ENCODE data around the gene KIF16B. TPM values are rescaled to one million over a fixed set of nuclear protein-coding genes. Genes with fewer than 3 reads are reported as not detected.

The KIF16B gene
- total RNA-seq, 1 experiment from 2014 or later: 7.6 TPM

GRCh38 chr20:16560661-16561060 lies 12.6 kb downstream of the KIF16B start:
- Mint-ChIP-seq H3K9me3 (0 out of 2 replicates have a peak, but pooled peaks cover 3% of the 10 kb centered on the region), H3K27me3 (ENCODE audit: low read depth) (no peaks in the 10 kb centered on the region), H3K4me1 (peaks cover 22% of the 10 kb centered on the region), H3K36me3 (no peaks in the 10 kb centered on the region), H3K27ac (no peak overlapping the region), H3K4me3 (no peak overlapping the region)
- TF ChIP-seq STAT6 (CRISPR knock-in tag; conservative IDR thresholded peaks at IDR 0.05; ENCODE audit: low read depth): no peak
- TF ChIP-seq, protein P1, sequence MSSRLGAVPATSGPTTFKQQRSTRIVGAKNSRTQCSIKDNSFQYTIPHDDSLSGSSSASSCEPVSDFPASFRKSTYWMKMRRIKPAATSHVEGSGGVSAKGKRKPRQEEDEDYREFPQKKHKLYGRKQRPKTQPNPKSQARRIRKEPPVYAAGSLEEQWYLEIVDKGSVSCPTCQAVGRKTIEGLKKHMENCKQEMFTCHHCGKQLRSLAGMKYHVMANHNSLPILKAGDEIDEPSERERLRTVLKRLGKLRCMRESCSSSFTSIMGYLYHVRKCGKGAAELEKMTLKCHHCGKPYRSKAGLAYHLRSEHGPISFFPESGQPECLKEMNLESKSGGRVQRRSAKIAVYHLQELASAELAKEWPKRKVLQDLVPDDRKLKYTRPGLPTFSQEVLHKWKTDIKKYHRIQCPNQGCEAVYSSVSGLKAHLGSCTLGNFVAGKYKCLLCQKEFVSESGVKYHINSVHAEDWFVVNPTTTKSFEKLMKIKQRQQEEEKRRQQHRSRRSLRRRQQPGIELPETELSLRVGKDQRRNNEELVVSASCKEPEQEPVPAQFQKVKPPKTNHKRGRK (CRISPR knock-in tag; IDR thresholded peaks at IDR 0.05; ENCODE audit: borderline replicate concordance): no peak
- TF ChIP-seq ZNF423 (CRISPR knock-in tag; IDR thresholded peaks at IDR 0.05): no peak
- TF ChIP-seq, protein P2, sequence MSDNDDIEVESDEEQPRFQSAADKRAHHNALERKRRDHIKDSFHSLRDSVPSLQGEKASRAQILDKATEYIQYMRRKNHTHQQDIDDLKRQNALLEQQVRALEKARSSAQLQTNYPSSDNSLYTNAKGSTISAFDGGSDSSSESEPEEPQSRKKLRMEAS (CRISPR knock-in tag; IDR thresholded peaks at IDR 0.05): no peak
- CTCF ChIA-PET: no interaction called here
- ATAC-seq (no peak), DNase-seq (ENCODE audit: low spot score) (no peak)
- POLR2A ChIA-PET: no interaction called here

DNA sequence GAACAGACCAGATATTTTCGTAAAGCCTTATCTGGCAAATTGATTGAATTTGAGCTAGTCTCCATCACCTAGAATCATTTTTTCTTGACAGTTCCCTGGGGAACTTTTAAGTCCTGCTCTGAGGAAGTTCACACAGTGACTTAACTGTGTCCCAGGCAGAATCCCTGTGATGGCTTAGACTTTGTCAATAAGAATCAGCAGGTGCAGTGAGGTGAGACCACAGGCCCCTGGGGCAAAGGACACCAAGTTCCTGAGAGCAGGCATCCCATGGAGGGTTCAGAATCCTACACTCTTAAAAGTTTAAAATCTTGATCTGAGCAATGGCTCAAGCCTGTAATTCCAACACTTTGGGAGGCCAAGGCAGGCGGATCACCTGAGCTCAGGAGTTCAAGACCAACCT lies 13.0 kb downstream of the KIF16B start:
- POLR2A ChIA-PET: no interaction called here
- CTCF ChIA-PET: no interaction called here
- peaks cover 22% of the 10 kb centered on the region for H3K4me1 Mint-ChIP-seq
- no peak overlapping the region for H3K4me3 Mint-ChIP-seq
- DNase-seq (ENCODE audit: low spot score): no peak
- ATAC-seq: no peak
- no peaks in the 10 kb centered on the region for H3K27me3 Mint-ChIP-seq (ENCODE audit: low read depth)
- peaks cover 7% of the 10 kb centered on the region; the same call in 1 of the 2 replicates for H3K9me3 Mint-ChIP-seq
- TF ChIP-seq NFYB (CRISPR knock-in tag; conservative IDR thresholded peaks at IDR 0.05; ENCODE audit: low read depth): no peak
- TF ChIP-seq, protein P3, sequence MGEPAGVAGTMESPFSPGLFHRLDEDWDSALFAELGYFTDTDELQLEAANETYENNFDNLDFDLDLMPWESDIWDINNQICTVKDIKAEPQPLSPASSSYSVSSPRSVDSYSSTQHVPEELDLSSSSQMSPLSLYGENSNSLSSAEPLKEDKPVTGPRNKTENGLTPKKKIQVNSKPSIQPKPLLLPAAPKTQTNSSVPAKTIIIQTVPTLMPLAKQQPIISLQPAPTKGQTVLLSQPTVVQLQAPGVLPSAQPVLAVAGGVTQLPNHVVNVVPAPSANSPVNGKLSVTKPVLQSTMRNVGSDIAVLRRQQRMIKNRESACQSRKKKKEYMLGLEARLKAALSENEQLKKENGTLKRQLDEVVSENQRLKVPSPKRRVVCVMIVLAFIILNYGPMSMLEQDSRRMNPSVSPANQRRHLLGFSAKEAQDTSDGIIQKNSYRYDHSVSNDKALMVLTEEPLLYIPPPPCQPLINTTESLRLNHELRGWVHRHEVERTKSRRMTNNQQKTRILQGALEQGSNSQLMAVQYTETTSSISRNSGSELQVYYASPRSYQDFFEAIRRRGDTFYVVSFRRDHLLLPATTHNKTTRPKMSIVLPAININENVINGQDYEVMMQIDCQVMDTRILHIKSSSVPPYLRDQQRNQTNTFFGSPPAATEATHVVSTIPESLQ (CRISPR knock-in tag; IDR thresholded peaks at IDR 0.05): no peak
- no peak overlapping the region for H3K27ac Mint-ChIP-seq
- peaks cover under 1% of the 10 kb centered on the region; the same call in 1 of the 2 replicates for H3K36me3 Mint-ChIP-seq

DNA sequence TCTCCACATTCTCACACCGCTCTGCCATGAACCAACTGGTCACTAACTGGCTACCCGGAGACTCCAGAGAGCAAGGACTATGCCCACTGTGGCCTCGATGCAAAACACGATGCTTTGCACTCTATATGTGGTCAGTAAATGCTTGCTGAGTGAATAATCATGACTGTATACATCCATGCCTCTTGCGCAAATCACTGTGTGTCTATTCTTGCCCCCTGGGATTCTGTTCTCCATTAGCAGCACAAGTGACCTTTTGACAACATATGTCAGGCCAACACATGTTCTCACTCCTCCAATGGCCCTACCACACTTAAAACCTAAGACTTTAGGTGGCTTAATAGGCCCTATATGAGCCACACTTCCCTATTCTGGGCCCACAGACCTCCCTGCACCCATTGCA lies 16.9 kb downstream of the KIF16B start:
- Mint-ChIP-seq H3K36me3 (peaks cover 9% of the 10 kb centered on the region), H3K27ac (no peak overlapping the region), H3K4me1 (peaks cover 38% of the 10 kb centered on the region), H3K27me3 (ENCODE audit: low read depth) (no peaks in the 10 kb centered on the region), H3K9me3 (peaks cover 17% of the 10 kb centered on the region), H3K4me3 (no peak overlapping the region)
- no peak for DNase-seq (ENCODE audit: low spot score)
- CTCF ChIA-PET: no interaction called here
- POLR2A ChIA-PET: no interaction called here
- no peak for ATAC-seq
- TF ChIP-seq CREB1 (CRISPR knock-in tag; IDR thresholded peaks at IDR 0.05) (no peak), E2F1 (CRISPR knock-in tag; IDR thresholded peaks at IDR 0.05) (no peak), ZNF425 (CRISPR knock-in tag; conservative IDR thresholded peaks at IDR 0.05) (no peak), ELF4 (CRISPR knock-in tag; IDR thresholded peaks at IDR 0.05; ENCODE audit: low read depth) (no peak), CDX4 (CRISPR knock-in tag; IDR thresholded peaks at IDR 0.05; ENCODE audit: borderline replicate concordance) (no peak), ZNF423 (CRISPR knock-in tag; IDR thresholded peaks at IDR 0.05) (no peak), PRRX2 (CRISPR knock-in tag; IDR thresholded peaks at IDR 0.05) (no peak), SP1 (CRISPR knock-in tag; conservative IDR thresholded peaks at IDR 0.05) (no peak), FOXP4 (CRISPR knock-in tag; IDR thresholded peaks at IDR 0.05) (no peak), TEAD1 (CRISPR knock-in tag; IDR thresholded peaks at IDR 0.05) (no peak), STAT6 (CRISPR knock-in tag; conservative IDR thresholded peaks at IDR 0.05; ENCODE audit: low read depth) (no peak)

Data from WTC11 (cell line).